NCI-H2227 treated with DMSO at 0.1 percent for 48 hours (cell line): ENCODE results near the gene PHF20.
"Not testable (repeated sequence)": the region's sequence is repeated elsewhere in the genome, so short reads cannot be mapped to it uniquely, and the experiment has no call there.

Source experiments
- DNase-seq: peaks from one replicate; lab custom pipeline; 2025; lab: John Stamatoyannopoulos, UW

PHF20 gene

DNA sequence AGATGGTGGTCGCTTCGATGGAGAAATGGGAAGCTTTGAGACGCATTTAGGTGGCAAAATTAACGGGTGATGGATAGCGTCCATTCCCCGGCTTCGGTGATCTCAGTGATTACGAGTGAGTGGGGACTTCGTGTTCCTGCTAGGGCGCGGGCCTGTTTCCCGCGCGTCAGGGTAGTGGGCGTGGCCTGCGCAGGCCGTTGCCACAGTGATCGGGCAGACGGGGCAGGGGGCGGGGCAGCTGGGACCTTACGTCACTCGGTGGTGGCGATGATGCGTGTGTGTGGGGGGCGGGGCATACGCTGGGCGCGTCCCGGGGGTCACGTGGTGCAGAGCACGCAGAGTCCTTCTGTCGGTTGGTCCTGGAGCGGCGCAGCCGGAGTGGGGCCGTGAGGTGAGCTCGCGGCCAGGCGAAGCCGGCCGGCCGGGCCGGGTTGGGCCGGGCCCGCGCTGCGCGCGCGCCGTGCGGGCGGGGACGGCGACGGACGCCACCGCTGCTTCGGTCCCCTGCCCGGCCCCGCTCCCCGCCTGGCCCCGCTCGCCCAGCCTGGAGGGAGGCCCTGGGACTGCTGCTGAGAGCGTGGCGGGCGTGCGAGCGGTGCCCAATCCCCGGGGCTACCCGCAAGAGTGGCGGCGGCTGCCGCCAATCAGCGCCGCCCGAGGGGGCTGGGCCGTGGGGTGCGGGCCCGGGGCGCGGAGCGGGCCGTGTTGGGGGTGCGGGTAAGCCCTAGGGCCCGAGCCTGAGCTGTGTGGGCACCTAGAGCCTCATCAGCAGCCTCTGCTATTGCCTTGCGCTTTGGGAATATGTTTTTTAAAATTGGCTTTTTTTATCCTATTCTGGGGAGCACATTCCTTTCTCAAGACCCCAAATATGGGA, at the start of gene PHF20:
PHF20 (plus strand) TSS at position 327 of the 874 bp plus-strand sequence. CDS start 29,508 bp downstream, outside the sequence.
- peak; percentile 93 for DNase-seq

DNA sequence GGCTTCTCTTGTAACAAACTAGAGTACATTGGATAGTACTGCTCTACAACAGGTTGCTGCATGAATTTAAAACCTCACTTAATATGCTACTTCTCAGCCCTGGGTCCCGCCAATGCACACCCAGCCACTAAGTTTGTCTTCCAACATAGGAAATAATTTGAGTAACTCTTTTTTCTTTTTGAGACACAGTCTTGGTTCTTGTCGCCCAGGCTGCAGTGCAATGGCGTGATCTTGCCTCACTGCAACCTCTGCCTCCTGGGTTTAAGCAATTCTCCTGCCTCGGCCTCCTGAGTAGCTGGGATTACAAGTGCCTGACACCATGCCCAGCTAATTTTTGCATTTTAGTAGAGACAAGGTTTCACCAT, 48.6 kb upstream of the PHF20 start:
- DNase-seq: not testable (repeated sequence)

DNA sequence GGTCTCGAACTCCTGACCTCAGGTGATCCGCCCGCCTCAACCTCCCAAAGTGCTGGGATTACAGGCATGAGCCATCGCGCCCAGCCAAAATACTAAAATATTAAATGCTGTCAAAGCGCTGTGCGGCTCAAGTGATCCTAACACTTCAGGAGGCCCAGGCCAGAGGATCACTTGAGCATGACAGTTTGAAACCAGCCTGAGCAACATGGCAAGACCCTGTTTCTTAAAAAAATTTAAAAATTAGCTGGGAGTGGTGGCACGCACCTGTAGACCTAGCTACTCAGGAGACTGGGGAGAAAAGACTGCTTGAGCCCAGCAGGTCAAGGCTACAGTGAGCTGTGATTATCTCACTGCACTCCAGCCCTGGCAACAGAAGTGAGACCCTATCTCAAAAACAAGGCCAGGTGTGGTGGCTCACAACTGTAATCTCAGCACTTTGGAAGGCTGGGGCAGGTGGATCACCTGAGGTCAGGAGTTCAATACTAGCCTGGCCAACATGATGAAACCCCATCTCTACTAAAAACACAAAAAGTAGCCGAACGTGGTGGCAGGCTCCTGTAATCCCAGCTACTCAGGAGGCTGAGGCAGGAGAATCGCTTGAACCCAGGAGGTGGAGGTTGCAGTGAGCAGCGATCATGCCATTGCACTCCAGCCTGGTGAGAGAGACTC, 48.0 kb upstream of the PHF20 start:
- DNase-seq: not testable (repeated sequence)

DNA sequence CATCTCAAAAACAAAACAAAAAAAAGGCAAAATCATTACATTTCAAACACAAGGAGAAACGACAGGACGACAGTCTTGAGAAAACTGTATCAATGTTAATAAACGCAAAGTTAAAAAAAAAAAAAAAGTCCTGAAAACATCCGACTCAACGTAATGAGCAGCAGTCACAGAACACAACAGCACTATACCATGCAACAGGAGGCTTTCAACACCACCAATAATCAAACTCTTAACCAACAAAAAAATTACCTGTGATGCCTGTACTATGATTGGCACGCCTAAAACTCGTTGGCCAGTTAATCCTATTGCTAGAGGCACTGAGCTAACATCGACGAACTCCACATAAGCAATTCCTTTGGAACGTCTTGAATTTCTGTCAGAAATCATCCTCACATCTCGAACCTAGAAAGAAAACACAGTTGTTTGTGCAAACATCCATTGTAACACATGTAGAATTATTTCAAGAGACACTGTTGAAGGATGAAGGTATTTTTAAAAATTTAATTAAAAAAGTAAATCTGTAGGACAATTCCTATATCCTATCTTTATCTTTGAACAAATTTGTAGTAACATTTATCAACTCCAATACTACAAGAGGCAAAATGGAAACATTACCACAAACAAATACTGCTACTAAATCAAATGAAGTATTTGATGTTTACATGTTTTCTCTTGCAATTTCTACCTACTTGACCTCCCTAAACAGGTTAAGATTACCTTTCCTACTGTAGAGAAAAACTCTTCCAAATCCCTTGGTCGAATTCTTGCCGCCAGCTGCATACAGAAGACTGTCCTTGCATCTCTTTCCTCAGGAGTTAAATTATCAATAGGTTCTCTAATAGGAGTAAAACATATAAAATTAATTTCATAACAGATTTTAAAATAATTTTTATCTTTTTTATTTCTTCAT, 47.2 kb upstream of the PHF20 start:
- DNase-seq: no peak

DNA sequence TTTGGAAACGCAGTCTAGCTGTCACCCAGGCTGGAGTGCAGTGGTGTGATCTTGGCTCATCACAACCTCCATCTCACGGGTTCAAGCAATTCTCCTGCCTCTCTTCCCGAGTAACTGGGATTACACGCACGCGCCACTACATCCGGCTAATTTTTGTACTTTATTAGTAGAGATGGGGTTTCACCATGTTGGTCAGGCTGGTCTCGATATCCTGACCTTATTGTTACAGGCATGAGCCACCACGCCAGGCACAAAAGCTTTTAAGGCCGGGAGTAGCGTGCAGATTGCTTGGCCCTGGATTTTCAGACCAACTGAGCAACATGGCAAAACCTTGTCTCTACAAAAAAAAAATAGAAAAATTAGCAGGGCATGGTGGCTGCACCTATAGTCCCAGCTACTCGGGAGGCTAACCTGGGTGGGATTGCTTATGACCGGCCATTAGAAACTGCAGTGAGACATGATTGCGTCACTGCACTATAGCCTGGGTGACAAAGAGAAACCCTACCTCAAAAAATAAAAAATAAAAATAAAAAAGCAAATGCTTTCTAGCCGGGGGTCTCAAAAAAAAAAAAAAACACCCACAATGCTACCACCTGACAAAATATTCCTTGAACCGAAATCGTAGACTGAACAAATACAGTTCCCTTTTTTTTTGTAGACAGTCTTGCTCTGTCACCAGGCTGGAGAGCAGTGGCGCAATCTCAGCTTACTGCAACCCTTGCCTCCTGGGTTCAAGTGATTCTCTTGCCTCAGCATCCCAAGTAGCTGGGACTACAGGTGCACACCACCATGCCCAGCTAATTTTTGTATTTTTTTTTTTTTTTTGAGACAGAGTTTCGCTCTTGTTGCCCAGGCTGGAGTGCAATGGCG, 44.7 kb upstream of the PHF20 start:
- DNase-seq: no peak

DNA sequence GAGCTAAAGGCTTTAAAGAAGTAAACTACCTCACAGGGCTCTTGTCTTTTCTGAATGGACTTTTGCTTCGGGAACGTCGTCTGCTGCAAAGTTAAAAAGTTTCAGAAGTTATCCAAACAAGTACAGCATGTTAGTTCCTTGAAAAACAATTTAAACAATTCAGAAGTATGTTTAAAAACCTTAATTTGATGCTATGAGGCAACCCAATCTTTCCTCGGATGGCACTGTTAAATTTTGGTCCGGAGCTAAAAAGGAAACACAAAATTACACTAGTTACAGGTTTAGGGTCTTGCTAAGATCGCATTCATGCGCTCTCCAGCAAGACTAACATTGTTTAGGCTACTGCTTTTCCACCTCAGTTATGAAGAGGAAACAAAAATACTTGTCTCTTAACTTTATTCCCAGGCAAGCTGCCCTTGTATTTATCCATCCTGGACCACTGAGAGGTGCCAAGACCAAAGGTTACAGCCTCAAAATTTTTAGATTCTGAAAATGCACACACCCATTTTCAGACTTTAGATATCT, 42.5 kb upstream of the PHF20 start:
- no peak for DNase-seq

DNA sequence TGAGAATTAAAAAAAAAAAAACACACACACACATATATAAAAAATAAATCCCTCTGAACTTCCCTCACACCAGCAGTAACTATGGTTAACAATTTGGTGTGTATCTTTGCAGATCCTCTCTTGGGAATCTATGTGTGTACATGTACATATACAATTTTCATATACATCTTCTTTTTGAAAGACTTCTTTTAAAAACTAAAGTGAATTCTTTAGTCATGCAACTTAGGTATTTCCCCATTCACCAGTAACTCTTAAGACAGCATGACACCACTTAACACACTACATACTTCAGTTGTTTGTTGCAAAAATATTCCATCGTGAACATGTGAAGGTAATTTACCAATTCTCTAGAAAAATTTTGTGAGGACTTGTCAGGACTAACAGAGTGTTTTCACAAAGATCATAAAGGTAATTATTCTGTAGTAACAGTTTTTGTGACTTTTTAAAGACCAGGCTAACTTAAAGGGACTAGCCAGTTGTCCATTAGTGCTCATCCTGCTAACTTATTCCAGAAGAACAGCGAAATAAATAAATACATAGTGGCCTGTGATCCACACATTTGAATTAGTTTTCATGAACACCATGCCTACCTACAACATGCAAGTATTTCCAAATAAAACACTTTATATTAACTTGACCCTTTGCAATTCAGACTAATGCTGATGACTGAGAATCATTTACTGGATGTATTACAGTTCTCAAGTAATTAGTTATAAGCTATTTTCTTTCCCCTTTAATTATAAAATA, 41.8 kb upstream of the PHF20 start:
- DNase-seq: no peak

DNA sequence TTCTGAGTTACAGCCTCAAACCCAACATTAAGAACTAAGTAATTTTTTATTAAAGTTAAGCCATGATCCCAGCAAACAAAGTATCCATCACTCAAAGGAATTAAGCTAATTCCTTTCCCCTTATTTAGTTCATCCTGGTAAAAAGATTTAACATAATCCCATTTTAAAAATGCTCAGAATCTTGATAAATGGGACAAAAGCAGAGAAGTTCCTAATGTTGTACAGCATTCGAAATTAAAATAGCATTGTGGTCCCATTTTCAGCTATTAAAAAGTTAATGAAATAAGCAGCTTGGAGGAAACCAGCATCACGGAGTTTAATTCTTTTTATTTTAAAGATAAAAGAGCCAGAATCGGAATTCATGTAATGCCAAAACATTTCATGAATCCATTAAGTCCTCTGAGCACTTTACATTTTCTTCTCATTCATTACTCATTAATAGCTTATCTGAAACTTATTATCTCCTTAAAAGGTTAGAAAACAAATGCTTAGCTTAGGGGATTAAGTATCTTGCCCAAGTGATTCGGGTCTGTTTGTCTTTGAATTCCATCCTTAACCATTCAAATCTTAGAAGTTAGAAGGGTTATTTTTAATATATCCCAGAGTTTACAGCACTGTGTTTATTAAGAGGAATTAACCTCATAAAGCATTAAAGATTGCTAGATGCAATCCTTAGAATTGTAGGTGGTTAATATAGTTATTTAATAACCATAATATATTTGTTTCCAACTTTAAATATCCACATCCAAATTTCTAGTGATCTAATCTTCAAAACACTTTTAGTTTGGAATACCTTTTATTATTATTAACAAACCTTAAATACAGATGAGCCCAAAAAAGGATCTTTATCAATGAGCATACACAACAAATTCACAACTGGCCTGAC, 41.0 kb upstream of the PHF20 start:
- DNase-seq: no peak

DNA sequence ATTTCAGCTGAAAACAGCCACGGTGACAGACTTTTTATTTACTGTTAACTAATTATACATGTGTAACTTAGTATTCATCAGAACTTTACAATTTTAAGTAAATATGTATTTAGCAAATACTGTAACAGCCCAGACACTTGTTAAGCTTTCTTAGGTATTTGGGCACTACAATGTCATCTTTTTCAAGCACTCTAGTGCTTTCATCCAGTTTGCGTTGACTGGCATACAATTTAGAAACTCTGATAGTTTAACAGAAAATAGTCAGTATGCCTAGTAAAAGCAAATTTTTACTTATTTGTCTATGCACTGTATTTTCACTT, 40.4 kb upstream of the PHF20 start:
- DNase-seq: no peak

DNA sequence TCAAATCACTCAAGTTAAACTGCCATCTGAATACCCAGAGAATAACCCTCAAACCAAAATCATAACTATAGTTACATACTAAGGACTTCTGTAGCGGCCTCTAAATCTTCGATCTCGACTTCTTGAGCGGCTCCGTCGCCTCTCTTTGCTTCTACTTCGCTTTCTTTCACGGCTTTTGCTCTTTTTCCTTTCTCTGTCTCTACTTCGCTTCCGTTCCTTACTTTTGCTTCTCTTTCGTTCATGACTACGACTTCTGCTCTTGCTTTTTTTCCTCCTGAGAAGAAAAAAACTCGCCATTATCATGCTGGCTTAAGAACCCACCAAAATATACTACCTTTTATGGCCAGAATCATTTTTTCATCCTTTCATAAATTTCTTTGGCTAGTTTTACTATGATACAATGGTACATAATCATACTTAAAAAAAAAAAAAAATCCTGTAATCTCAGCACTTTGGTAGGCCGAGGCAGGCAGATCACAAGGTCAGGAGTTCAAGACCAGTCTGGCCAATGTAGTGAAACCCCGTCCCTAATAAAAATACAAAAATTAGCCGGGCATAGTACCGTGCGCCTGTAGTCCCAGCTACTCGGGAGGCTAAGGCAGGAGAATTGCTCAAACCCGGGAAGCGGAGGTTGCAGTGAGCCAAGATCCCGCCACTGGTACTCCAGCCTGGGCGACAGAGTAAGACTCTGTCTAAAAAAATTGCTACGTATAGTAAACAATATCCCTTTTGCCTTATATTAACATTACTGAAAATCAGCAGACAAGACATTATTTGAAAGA, 39.8 kb upstream of the PHF20 start:
- no peak for DNase-seq

DNA sequence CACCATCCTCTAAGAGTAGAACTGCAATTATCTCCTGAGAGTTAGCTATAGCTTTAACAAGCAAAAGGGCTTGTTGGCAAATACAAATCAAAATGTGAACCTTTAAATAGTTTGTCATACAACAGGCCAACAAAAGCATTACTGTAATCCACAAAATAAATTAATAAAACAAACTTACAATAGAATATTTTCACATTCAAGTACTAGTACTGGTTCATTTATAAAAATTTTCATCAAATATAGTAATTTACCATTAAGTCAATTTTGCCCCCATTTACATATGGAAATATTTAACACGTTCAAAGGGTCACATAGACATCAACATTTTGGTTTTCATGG, 39.2 kb upstream of the PHF20 start:
- DNase-seq: no peak

DNA sequence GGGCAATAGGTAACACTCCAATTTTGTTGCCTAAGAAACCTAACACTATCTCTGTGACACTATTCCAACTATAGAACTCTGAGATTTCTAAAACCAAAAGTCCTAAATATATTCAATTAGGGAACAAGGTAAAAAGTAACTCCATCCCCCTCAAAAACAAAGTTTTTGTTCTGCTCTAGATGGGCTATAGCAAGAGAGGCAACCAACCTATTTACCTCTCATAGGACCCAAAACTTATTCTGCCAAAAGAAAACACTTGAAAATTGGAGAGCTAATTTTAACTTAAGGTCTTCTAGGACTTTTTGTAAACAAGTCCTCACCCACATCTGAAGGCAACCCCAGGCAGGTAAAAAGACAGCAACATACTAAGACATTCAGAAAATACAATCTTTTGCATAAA, 37.4 kb upstream of the PHF20 start:
- no peak for DNase-seq

DNA sequence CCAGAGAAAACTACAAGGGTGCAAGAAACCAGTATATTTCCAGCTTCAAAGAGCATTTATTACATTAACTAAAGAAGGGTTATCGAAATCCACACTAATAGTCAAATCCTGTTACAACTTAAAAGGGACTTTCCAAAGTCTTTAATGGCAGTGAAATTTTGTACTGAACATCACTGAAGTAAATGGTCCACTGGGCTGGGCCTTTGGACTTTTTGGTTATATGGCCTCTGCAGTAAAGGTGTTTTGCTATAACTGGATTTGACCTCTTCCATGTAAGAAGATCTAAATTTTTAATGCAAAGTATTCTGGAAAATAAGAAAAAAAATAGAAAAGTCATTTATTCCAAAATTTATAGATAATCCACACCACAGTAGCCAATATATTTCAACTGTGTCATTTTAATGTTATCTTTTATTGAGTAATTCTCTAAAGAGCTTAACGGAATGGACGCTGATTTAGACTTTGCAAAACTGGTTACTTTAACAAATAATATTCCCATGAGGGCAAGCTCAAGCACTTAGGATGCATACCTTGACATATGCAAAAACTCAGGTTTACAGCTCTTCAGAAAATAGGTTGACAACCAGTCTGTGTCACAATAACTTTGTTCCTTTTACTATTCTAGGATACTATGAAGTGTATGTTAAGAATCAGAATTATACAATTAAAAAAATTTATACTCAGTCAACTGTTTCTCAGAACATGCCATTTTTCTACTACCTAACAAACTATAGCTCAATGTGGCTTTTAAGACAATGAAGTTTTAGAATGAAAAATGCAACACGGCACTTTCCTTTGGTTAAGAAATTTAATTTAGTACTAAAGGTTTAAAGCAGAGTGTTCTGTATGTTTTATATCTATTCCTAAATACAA, 36.8 kb upstream of the PHF20 start:
- DNase-seq: no peak

DNA sequence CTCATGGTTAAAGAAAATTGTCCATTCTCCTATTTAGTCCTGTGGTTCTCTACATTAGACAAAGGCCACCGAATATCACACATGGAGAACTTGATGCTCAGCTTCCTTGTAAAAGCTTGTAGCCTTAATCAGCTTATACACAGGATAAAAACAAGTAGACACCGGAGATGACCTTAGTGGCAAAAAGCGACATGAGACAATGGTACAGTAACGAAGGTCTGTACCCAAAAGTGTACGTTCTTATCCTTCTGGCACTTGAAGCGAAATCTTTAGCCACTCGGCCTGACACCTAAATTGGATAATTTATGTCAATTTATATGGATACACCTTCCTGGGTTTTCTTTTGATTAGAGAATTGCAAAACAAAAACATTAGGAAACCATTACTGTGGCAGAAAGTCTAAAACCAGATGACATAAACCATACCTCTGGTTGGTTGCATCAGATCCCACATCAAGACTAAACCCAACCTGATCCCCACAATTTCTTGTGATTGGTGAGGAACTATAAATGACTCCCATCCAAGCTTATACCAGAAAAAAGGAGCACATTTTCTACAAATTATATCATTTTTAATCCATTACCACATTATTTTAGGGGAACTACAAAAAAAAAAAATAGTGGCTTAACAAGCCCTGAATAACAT, 35.9 kb upstream of the PHF20 start:
- DNase-seq: no peak

DNA sequence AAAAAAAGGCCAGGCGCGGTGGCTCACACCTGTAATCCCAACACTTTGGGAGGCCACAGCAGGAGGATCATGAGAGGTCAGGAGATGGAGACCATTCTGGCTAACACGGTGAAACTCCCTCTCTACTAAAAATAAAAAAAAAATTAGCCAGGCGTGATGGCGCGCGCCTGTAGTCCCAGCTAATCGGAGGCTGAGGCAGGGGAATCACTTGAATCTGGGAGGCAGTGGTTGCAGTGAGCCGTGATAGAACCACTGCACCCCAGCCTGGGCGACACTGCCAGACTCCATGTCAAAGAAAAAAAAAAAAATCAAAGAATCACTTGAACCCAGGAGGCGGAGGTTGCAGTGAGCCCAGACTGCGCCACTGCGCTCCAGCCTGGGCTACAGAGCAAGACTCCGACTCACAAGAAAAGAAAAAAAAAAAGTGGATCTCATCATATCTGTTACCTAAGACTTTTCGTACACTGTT, 33.9 kb upstream of the PHF20 start:
- no peak for DNase-seq

DNA sequence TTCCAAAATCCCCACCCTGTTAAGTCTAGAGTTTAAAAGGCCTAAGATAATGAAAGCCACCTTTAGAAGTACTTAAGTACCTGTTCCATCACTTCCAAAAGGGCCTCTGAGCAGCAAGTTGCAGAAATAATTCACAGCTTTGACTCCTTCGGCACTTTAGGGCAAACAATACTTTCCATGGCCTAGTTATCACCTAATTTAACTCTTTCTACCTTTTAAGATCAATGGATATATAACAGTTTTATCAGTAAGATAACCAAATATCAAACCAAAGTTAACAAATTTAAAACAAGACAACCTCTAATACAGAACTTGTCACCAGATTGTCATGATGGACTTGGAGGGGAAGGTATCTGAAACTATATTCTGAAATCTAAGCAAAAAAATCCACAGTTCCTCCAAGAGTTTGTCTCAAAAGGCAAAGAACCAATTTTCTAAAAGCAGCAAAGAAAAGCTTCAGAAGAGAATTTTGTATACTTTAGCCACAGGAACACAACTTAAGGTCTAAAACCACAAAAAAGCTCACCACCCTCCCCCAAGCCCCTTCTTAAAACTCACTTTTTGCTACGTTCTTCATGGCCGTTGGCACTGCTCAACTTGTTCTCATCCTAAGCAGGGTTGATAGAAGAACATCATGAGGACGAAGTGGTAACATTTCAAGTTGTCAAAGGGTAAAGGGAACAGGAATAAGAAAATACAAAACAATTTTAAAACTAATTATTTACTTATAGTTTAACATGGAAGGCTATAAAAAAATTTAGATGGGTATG, 33.2 kb upstream of the PHF20 start:
- no peak for DNase-seq
